HG02759 (cell line): ENCODE data around the gene SNCB.

Experiments used
- ATAC-seq: cut with Tn5 transposase; IDR thresholded peaks from one replicate; pipeline ENCODE4 v1.9.1; 2021; ENCODE audit warnings: mild to moderate bottlenecking, moderate library complexity; ENCODE audit not compliant: unreplicated experiment

SNCB gene

DNA sequence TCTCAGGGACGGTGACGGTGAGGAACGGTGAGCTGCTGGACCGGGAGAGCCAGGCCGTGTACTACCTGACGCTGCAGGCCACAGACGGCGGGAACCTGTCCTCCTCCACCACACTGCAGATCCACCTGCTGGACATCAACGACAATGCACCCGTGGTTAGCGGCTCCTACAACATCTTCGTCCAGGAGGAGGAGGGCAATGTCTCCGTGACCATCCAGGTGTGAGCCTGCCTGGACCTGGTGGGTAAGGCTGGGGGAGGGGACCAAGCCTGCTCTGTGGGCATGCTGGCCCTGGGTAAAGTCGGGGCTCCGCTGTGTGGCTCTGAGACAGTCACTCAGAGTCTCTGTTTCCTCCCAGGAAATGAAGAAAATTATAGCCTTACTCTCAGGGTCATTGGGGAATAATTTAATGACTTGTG lies 51.9 kb downstream of the SNCB start:
- ATAC-seq: no peak

DNA sequence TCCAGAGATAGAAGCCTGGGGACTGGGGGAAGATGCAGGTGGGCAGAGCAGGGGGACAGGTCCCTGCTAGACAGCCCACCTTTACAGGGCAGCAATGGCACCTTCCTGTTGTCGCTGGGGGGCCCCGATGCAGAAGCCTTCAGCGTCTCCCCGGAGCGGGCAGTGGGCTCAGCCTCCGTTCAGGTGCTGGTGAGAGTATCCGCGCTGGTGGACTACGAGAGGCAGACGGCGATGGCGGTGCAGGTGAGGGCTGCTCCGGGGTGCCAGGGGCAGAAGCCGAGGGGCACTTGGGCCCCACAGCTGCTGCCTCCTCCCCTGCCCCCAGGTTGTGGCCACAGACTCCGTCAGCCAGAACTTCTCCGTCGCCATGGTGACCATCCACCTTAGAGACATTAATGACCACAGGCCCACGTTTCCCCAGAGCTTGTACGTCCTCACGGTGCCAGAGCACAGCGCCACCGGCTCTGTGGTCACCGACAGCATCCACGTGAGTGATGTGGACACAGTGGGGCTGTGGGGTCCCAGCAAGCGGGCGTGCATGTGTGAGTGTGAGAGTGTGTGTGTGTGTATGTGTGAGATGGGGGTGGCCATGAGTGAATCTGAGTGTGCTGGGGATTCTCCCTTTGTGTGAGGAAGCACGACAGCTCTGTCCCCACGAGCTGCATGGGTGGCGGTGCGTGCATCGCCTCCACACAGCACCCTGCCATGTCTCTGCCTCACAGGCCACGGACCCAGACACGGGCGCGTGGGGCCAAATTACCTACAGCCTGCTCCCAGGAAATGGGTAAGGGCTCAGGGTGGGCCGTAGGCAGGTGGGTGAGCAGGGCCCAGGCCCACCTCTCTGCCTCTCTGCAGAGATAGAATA lies 52.8 kb downstream of the SNCB start:
- ATAC-seq: no peak

DNA sequence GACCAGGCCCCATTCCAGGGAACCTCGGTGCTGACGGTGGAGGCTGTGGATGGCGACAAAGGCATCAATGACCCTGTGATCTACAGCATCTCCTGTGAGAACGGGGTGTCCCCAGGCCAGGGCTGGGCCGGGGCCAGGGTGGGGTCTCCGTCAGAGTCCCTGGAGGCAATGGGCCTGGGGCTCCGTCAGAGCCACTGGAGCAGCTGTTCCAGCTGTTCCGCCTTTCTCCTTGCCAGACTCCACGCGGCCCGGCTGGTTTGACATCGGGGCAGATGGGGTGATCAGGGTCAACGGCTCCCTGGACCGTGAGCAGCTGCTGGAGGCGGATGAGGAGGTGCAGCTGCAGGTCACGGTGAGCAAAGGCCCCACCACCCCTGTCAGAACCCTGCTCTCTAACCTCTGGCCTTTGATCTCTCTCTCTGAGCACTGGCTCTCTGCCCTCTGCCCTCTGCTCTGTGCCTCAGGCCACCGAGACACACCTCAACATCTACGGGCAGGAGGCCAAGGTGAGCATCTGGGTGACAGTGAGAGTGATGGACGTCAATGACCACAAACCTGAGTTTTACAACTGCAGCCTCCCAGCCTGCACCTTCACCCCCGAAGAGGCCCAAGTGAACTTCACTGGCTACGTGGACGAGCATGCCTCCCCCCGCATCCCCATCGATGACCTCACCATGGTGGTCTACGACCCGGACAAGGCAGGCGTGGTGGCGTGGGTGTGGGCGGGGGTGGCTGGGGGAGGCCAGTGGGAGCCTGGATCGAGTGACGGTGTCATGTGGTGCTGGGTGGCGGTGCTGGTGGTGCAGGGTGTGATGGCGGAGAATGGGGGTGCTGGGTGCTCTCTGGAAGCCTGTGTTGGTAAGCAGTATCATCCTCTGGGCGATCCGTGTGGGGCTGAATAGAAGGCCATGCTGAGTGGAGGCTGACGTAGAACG lies 54.6 kb downstream of the SNCB start:
- ATAC-seq: no peak

DNA sequence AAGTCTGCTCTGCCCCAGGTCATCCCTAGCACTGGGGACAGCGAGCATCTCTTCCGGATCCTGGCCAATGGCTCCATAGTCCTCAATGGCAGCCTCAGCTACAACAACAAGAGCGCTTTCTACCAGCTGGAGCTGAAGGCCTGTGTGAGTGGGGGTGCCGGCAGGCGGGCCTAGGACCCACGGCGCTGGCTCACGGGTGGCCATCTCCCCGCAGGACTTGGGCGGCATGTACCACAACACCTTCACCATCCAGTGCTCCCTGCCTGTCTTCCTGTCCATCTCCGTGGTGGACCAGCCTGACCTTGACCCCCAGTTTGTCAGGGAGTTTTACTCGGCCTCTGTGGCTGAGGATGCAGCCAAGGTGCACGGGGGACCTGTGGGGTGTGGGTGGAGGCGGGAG lies 55.3 kb downstream of the SNCB start:
- no peak for ATAC-seq

DNA sequence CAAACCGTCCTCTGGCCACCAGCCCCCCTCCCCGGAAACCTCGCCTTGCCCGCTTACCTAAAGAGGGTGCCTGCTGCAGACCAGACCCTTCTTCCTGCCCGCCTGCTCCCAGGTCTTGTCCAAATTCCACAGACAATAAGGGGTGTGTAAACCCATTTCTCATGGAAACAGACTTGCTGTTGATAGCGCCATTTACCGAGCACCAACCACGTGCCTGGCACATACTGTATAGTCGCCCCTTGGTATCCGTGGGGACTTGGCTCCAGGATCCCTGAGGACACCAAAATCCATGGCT lies 56.1 kb downstream of the SNCB start:
- no peak for ATAC-seq

DNA sequence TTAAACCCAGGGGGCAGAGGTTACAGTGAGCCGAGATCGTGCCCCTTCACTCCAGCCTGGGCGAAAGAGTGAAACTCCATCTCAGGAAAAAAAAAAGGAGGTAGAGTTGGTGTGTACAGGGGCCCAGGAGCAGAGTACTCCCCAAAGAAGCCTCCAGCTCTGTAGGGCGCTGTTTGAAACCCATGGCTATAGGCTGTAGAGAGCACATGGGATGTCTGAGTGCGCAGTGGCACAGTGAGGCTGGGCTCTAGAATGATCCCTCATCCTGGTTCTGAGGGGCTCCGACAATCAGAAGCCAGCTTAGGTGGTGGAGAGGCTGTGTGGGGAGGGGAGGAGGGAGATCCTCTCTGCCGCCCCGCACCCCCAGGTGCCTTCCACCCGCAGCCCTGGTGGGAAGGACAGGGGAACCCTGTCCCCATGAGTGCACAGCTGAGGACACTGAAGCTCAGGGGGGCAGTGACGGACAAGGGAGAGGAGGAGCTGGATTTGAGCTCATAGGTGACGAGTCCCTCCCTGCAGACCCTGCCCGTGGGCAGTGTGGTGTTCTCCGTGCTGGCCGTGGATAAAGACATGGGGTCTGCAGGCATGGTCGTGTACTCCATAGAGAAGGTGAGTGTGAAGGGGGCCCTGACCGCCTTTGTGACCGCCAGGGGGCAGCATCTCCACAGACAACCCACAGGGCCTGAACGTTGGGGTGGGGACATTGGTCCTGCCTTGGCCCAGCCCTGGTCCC lies 56.6 kb downstream of the SNCB start:
- ATAC-seq: peak; percentile 73
